ENCODE results near the gene PLLP. TPM values are rescaled to one million over a fixed set of nuclear protein-coding genes. Genes with fewer than 3 reads are reported as not detected.

The PLLP gene
- total RNA-seq, 2 donors from 2014 or later: 28.6 to 52.5 TPM

DNA sequence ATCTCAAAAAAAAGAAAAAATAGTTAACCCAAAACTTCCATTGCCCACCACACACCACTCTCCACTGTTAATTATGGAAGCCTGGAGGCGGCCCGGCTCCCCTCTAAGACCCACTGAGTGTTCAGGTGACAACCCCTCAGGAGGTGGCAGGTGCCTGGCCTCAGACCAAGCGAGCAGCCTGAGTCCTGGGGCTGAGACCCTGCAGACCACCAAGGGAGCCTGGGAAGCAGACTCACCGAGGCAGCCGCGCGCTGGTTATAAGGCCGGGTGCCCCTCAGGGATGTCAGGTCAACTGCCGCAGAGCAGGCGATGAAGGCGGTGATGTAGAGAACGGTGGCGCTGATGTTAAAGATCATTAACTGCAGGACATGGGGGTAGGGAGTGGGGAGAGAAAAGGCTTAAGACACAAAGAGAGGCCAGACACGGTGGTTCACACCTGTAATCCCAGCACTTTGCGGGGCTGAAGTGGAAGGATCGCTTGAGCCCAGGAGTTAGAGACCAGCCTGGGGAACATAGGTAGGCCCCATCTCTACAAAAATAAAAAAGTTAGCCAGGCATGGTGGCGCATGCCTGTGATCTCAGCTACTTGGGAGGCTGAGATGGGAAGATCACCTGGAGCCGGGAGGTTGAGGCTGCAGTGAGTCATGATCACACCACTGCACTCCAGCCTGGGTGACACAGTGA lies 26.1 kb downstream of the PLLP start:
- DNase-seq (ENCODE audit: low spot score): no peak
- H3K36me3 ChIP-seq: no peaks in the 10 kb centered on the region
- H3K27me3 ChIP-seq (replicated peaks; ENCODE audit: insufficient read depth): no peaks in the 10 kb centered on the region
- 95% methylated on average over 18 of the region's 18 CpGs for WGBS
- H3K9me3 ChIP-seq: no peaks in the 10 kb centered on the region
- no peak overlapping the region for H3K4me3 ChIP-seq
- H3K27ac ChIP-seq: no peak overlapping the region
- H3K4me1 ChIP-seq (replicated peaks): no peaks in the 10 kb centered on the region
- TF ChIP-seq CTCF (IDR thresholded peaks at IDR 0.05) (no peak), POLR2A (IDR thresholded peaks at IDR 0.05) (no peak), POLR2AphosphoS5 (IDR thresholded peaks at IDR 0.05) (no peak)
- intact Hi-C loops (cut with DNase I): no loop called here

DNA sequence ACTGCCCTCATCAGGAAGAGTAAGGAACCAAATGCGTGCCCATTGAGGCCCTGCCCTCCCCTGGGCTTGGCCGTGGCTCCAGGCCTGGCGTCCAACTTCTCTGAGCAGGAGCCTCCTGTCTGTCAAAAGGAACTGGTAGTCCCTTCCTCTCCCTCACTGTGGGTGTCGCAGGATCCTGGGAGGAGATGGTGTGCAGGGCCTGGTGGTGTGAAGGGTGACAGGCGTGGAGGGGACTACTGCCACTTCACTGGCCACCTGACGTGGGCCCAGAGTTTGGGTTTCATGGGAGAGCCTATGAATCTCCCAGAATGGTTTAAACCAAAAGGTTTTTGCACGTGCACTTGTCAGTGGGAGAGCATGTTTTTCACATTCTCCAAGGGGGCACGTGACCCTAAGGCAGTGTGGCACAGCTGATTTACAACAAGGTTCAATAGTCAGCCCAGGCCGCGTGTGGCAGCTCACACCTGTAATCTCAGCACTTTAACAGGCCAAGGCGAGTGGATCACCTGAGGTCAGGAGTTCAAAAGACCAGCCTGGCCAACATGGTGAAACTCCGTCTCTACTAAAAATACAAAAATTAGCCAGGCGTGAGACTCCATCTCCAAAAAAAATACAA lies 26.9 kb downstream of the PLLP start:
- no peak overlapping the region for H3K4me3 ChIP-seq
- 92% methylated on average over 13 of the region's 13 CpGs for WGBS
- DNase-seq (ENCODE audit: low spot score): no peak
- intact Hi-C loops (cut with DNase I): no loop called here
- no peaks in the 10 kb centered on the region for H3K4me1 ChIP-seq (replicated peaks)
- H3K36me3 ChIP-seq: no peaks in the 10 kb centered on the region
- H3K27ac ChIP-seq: no peak overlapping the region
- no peaks in the 10 kb centered on the region for H3K27me3 ChIP-seq (replicated peaks; ENCODE audit: insufficient read depth)
- no peak for TF ChIP-seq CTCF (IDR thresholded peaks at IDR 0.05)
- no peak for TF ChIP-seq POLR2AphosphoS5 (IDR thresholded peaks at IDR 0.05)
- no peak for TF ChIP-seq POLR2A (IDR thresholded peaks at IDR 0.05)
- H3K9me3 ChIP-seq: no peaks in the 10 kb centered on the region

DNA sequence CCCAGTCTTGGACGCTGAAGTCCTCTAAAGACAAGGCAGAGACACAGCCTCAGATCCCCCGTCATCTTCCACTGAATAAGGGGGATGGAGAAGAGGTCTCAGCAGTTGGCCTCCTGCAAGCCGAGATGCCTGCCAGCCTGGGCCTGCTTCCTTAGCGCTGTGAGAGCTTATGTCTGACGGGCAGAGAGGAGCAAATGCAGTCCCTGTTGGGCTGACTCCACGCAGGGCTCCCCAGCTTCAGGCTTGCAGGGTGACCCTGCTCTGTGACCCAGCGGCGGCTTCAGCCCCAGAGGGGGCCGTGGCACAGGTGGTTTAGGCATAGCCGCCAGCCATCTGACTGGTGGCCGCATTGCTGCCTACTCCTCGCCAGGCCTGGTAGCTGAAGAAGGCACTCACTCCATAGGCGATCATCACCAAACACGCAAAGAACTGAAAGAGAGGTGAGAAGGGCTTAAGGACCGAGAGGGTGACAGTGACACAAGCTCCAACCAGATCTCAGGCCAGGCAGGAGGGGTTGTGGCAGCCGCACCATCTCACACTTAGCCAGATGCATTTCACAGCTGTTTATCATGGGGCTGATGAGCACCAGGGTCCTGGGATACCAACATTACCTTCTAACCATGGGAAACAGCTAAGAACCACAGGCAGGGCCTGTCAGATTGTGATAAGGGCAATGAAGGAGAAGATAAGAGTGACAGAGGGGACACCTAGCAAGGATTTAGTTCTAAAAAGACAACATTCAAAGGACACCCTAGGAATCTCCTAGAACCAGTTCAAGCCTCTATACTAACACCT lies 27.7 kb downstream of the PLLP start:
- DNase-seq (ENCODE audit: low spot score): no peak
- intact Hi-C loops (cut with DNase I): no loop called here

DNA sequence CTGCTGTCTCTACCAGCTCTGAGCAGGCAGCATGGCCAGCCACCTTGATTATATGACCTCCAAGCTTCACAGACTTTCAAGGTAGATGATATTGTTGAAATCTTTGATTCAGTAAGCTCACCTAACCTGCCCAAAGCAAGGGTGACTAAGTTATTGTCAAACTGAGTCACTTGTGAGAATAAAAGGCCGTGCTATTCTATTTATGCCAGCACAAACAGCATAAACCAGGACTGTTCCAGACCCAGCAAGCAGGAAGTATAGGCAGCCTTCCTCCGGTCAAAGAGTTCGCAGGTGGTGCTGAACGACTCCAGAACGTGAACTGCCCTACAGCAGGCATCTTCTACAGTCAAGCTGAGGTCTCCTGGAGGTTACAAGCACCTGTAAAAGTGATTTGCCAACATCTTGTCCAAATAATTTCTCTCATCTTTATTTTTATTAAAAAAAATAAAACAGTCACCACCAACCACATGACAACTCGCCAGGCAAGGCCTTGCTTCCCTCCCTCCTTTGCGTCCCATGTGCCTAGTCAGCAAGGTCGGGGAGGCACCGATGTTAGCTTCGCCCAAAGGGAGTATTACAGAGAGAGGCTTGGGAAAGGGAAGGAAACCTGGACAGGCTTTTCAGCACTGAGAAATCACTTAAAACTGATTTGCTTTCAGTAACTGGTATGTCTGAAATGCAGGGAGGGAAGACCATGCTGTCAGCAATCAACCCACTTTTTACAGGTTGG lies 28.6 kb downstream of the PLLP start:
- DNase-seq (ENCODE audit: low spot score): no peak
- Histone ChIP-seq H3K4me1 (replicated peaks) (no peaks in the 10 kb centered on the region), H3K36me3 (peaks cover 0 to 9% of the 10 kb centered on the region in 2 donors), H3K27me3 (replicated peaks; ENCODE audit: insufficient read depth) (no peaks in the 10 kb centered on the region), H3K4me3 (no peak overlapping the region), H3K27ac (no peak overlapping the region), H3K9me3 (no peaks in the 10 kb centered on the region)
- intact Hi-C loops (cut with DNase I): no loop called here
- 88% methylated on average over 10 of the region's 10 CpGs for WGBS
- no peak for TF ChIP-seq POLR2AphosphoS5 (IDR thresholded peaks at IDR 0.05)
- TF ChIP-seq CTCF (IDR thresholded peaks at IDR 0.05): no peak
- TF ChIP-seq POLR2A (IDR thresholded peaks at IDR 0.05): no peak

More for the DNA sequence above, 27.7 kb downstream of the PLLP start:
- no peak for TF ChIP-seq POLR2A (IDR thresholded peaks at IDR 0.05)
- no peak for TF ChIP-seq POLR2AphosphoS5 (IDR thresholded peaks at IDR 0.05)
- no peak for TF ChIP-seq CTCF (IDR thresholded peaks at IDR 0.05)
- Histone ChIP-seq H3K27me3 (replicated peaks; ENCODE audit: insufficient read depth) (no peaks in the 10 kb centered on the region), H3K4me1 (replicated peaks) (no peaks in the 10 kb centered on the region), H3K9me3 (no peaks in the 10 kb centered on the region), H3K27ac (no peak overlapping the region), H3K36me3 (peaks cover 0 to 3% of the 10 kb centered on the region in 2 donors), H3K4me3 (no peak overlapping the region)
- WGBS: 92% methylated on average over 16 of the region's 16 CpGs

All from prostate gland (tissue), 2 donors.